ENCODE results near the gene TAB3.

TAB3 gene

GRCh38 chrX:30889147-30890140, at the start of gene TAB3:
TAB3 (minus strand) TSS chrX:30889254; CDS start chrX:30859588, 29,666 bp downstream.
- peak; percentile 82 for DNase-seq (ENCODE audit: low read depth)

GRCh38 chrX:30938295-30938694, 49.2 kb upstream of the TAB3 start:
- no peak for DNase-seq (ENCODE audit: low read depth)

GRCh38 chrX:30935985-30936384, 46.9 kb upstream of the TAB3 start:
- no peak for DNase-seq (ENCODE audit: low read depth)

- no peak for DNase-seq (ENCODE audit: low read depth)
These were observed 42.9 kb upstream of the TAB3 start for GRCh38 chrX:30931920-30932319.

- DNase-seq (ENCODE audit: low read depth), result no peak
These were observed 41.6 kb upstream of the TAB3 start for GRCh38 chrX:30930679-30931078.

GRCh38 chrX:30930143-30930542, 41.1 kb upstream of the TAB3 start:
- no peak for DNase-seq (ENCODE audit: low read depth)

GRCh38 chrX:30920271-30920670, 31.2 kb upstream of the TAB3 start:
- no peak for DNase-seq (ENCODE audit: low read depth)

GRCh38 chrX:30918480-30918879, 29.4 kb upstream of the TAB3 start:
- no peak for DNase-seq (ENCODE audit: low read depth)

GRCh38 chrX:30913492-30913891, 24.4 kb upstream of the TAB3 start:
- DNase-seq (ENCODE audit: low read depth), result no peak

- no peak for DNase-seq (ENCODE audit: low read depth)
These were observed 21.2 kb upstream of the TAB3 start for GRCh38 chrX:30910124-30910860.

- peak; percentile 28 for DNase-seq (ENCODE audit: low read depth)
These were observed 17.7 kb upstream of the TAB3 start for GRCh38 chrX:30906726-30907125.

GRCh38 chrX:30905321-30905720, 16.3 kb upstream of the TAB3 start:
- no peak for DNase-seq (ENCODE audit: low read depth)

GRCh38 chrX:30904632-30905031, 15.6 kb upstream of the TAB3 start:
- DNase-seq (ENCODE audit: low read depth), result no peak

GRCh38 chrX:30904186-30904585, 15.1 kb upstream of the TAB3 start:
- no peak for DNase-seq (ENCODE audit: low read depth)

GRCh38 chrX:30900227-30900626, 11.2 kb upstream of the TAB3 start:
- DNase-seq (ENCODE audit: low read depth), result no peak

- no peak for DNase-seq (ENCODE audit: low read depth)
These were observed 9.8 kb upstream of the TAB3 start for GRCh38 chrX:30898886-30899285.

GRCh38 chrX:30895370-30895769, 6.3 kb upstream of the TAB3 start:
- DNase-seq (ENCODE audit: low read depth), result no peak

GRCh38 chrX:30893206-30893605, 4.2 kb upstream of the TAB3 start:
- no peak for DNase-seq (ENCODE audit: low read depth)

- no peak for DNase-seq (ENCODE audit: low read depth)
These were observed 3.5 kb upstream of the TAB3 start for GRCh38 chrX:30892591-30892990.

GRCh38 chrX:30888526-30889146, 418 bp downstream of the TAB3 start:
- DNase-seq (ENCODE audit: low read depth), result no peak

GRCh38 chrX:30887721-30888120, 1.3 kb downstream of the TAB3 start:
- no peak for DNase-seq (ENCODE audit: low read depth)

GRCh38 chrX:30887288-30887687, 1.8 kb downstream of the TAB3 start:
- no peak for DNase-seq (ENCODE audit: low read depth)

GRCh38 chrX:30885136-30885535, 3.9 kb downstream of the TAB3 start:
- DNase-seq (ENCODE audit: low read depth), result no peak
